HG03354 (cell line): Measurements from ENCODE around the gene HECTD4.
"Not testable (repeated sequence)": the region's sequence is repeated elsewhere in the genome, so short reads cannot be mapped to it uniquely, and the experiment has no call there.

Experiments
- ATAC-seq: cut with Tn5 transposase; IDR thresholded peaks from one replicate; pipeline ENCODE4 v1.9.1; 2021; ENCODE audit warnings: mild to moderate bottlenecking; ENCODE audit not compliant: unreplicated experiment, poor library complexity, severe bottlenecking

Gene HECTD4

GRCh38 chr12:112230136-112230535 is 152.1 kb downstream of the HECTD4 start:
- no peak for ATAC-seq

GRCh38 chr12:112226768-112227167 is 155.5 kb downstream of the HECTD4 start:
- ATAC-seq = no peak

DNA sequence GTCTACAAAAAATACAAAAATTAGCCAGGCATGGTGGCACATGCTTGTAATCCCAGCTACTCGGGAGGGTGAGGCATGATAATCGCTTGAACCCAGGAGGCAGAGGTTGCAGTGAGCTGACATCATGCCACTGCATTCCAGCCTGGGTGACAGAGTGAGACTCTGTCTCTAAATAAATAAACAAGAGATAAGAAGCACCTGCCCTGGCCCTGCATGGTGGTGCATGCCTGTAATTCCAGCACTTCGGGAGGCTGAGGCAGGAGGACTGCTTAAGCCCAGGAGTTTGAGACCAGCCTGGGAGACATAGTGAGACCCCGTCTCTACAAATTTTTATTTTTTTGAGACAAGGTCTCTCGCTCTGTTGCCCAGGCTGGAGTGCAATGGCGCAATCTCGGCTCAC is 161.6 kb downstream of the HECTD4 start:
- not testable (repeated sequence) for ATAC-seq

GRCh38 chr12:112219195-112219594 is 163.0 kb downstream of the HECTD4 start:
- ATAC-seq = no peak

GRCh38 chr12:112218150-112218549 is 164.1 kb downstream of the HECTD4 start:
- ATAC-seq = no peak

DNA sequence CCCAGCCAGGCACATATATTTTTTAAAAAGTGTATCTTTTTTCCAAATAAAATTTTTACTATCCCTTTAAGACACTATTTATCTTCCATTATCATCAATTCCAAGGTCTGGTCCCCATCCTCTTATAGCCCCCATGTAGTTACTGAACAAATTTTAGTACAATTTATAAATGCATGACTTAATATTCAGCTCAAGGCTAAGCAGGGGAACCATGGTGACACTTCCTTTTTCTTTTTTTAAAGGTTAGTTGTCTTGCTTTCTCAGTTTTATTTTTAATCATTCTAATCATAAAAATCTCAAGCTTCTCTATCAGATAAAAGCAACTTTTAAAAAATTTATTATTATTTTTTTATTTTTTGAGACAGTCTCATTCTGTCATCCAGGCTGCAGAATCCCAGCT is 164.6 kb downstream of the HECTD4 start:
- no peak for ATAC-seq

DNA sequence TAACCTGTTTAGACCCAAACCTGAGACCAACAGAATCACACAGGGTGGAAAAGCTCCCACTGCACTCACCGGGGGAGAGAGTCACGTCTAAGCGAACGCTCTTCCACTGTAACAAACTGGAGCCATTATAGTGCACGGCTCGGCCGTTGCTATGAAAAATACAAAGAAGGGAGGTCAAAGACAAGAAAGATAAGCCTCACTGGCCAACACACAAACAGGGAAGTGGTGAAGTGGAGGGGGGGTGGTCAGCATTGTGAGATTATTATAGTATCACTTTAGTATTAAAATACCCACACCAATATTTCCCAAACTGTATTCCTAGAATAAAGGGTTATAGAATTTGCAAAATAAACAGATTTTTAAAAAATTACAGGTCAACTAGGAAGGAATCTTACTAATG is 166.0 kb downstream of the HECTD4 start:
- ATAC-seq = no peak

- no peak for ATAC-seq
Measured at GRCh38 chr12:112214064-112214463, 168.2 kb downstream of the HECTD4 start.

- no peak for ATAC-seq
Measured at GRCh38 chr12:112208301-112208910, 173.8 kb downstream of the HECTD4 start.

GRCh38 chr12:112207397-112207924 is 174.8 kb downstream of the HECTD4 start:
- no peak for ATAC-seq

DNA sequence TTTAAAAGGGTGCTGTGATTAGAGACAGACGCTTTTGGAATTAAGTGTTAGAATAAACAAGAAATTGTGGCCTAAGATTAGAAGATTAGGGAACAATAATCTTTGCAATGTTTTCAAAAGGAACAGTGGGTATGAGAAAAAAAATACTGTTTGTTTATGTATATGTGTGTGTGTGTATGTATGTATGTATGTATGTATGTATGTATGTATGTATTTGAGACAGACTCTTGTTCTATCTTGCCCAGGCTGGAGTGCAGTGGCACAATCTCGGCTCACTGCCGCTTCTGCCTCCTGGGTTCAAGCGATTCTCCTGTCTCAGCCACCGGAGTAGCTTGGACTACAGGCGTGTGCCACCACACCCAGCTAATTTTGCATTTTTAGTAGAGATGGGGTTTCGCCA is 175.3 kb downstream of the HECTD4 start:
- no peak for ATAC-seq

- no peak for ATAC-seq
Measured at GRCh38 chr12:112199136-112199535, 183.1 kb downstream of the HECTD4 start.

DNA sequence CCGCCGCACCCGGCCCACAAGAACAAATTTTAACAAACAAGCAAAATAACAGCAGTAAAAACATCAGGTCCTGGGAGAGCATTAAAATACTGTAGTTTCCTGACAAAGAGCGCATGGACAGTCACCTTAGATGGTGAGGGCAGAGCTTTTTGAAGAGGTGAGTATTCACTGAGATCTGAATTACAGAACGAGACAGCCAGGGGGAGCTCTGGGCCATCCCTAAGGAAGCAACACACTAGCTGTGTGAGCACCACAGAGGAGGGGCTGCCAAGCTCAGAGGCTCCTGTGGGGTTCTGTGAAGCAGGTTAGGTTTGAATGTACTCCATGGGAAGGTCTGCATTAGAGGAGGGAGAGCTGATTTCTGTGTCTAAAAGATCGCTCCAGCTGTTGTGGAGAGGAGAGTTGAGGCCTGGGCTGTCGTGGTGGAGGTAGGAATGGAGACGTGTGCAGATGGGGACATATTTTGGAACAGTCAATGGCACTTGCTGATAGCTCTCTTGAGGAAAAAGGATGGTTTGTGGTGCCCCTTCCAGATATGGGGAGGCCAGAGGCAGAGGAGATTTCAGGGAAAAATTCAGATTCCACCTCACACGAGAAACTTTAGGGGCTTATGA is 184.0 kb downstream of the HECTD4 start:
- no peak for ATAC-seq

DNA sequence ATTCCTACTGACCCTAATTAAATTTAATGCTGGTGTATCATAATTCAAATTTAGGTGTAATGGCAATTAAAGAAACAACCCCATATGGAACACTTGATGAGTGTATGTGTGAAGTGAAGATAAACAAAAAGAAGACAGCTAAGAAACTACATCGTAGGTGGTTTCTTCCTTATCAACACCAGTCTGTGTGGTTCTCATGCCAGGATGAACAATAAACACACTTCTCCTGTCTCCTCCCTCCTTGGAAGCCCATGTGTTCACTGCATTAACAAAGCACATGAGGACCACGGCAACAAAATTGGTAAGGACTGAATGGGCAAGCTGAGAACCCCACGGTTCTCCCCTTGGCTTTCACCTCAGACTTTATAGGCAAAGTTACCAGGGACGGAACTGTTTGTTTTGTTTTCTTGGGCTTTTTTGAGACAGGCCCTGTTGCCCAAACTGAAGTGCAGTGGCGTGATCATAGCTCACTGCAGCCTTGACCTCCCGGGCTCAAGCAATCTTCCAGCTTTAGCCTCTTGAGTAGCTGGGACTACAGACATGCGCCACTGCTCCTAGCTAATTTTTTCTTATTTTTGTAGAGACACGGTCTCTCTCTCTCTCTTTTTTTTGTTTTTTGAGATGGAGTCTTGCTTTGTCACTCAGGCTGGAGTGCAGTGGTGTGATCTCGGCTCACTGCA is 185.9 kb downstream of the HECTD4 start:
- ATAC-seq = no peak

DNA sequence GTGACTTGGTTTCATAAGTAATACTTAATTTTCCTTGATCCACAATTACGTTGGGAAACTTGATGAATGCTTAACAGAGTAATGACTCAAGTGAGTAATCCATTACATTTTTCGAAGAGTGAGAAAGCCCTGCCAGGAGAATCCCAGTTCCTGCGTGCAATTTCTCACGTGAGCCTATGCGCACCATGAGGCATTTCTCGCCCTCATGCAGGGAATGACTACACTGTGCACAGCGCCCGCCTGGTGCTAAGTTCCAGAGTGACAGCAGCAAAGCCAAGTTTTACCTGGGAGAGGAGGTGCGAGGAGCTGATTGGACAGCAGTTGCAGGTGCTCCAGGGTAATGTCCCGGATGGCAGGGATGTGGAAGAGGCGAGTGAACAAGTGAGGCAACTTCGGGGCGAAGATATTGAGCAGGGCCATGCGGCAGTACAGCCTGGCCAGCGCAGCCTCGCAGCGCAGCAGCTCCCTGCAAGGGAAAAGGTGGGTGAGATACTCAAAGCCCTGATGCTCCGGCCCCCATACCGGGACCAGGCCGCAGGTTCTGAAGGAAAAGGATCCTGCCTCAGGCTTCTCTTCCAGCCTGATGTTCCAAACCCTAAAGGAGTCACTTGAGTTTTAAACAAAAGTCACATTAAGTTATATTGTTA is 187.5 kb downstream of the HECTD4 start:
- ATAC-seq = no peak

GRCh38 chr12:112192475-112192874 is 189.8 kb downstream of the HECTD4 start:
- no peak for ATAC-seq

DNA sequence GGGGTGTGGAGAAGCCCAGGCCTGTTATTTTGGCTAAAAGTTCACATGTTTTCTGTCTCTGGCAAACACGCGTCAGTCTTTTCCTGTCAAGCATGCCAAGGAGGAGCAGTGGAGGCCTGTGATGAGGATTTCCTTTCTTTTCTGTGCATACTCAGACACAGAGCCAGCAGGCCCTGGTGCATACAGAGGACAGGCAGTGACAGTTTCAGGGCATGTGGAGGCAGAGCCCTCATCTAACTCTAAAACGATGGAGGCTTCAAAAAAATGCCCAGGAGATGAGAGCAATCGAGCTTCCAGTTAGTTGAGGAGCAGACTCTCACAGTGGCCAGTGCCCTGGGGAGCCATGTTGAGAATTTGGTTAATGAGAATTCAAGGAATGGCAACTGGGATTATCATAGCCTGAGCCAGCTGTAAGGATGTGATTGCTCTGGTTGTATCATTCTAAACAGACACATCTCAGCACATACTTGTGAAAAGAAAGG is 190.3 kb downstream of the HECTD4 start:
- ATAC-seq = no peak

GRCh38 chr12:112191201-112191600 is 191.0 kb downstream of the HECTD4 start:
- no peak for ATAC-seq

DNA sequence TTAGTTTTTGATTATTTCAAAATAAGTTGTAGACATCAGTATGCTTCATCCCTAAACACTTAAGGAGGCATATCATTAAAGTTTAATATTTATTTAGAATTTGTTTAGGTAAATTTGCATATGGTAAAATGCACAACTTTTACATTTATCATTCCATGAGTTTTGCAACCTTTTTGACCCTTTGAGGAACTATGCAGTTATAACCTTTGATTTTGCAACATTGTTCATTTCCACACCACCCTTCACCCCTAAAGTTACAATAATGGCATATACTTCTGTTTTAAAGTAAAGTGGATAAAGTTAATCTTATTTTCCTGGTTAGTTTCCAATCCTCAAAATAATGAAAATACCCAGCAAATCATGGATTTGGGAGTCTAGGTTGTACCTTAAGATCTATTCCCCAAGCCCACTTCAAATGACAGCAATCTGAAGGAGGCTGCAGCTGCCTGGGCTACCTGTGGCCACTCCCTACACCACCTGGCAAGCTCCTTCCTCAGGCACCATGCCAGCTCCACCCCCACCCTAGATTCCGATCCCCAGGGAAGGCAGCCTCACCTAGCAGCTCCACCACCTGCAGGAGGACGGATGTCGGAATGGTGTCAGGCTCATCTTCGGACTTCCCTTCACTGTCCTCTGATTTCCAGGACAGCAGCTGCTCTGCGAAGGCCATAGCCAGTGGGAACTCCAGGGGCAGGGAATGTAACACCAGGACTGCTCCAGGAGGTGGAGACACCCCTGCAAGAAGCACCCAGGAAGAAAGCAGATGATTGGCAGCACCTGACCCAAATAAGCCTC is 191.8 kb downstream of the HECTD4 start:
- ATAC-seq = no peak
